Neural crest cell (in vitro differentiated cells): Measurements from ENCODE around the gene ZNF274. TPM values are rescaled to one million over a fixed set of nuclear protein-coding genes. Genes with fewer than 3 reads are reported as not detected.

Source experiments
- DNase-seq: peaks from one replicate; pipeline ENCODE4 v3.0.0; 2021; ENCODE audit warnings: low read depth, mixed read lengths, low spot score
- H3K27ac Mint-ChIP-seq: one replicate; pipeline ENCODE4 v1.8.0; 2021; ENCODE audit warnings: mild to moderate bottlenecking, mixed read lengths; ENCODE audit not compliant: unreplicated experiment
- H3K27me3 Mint-ChIP-seq: 2 replicates; pipeline ENCODE4 v1.8.0; 2021; ENCODE audit warnings: low read depth, mild to moderate bottlenecking, mixed read lengths
- H3K36me3 Mint-ChIP-seq: 2 replicates; pipeline ENCODE4 v1.8.0; 2021; ENCODE audit warnings: low read depth, mild to moderate bottlenecking, mixed read lengths
- H3K4me1 Mint-ChIP-seq: 2 replicates; pipeline ENCODE4 v1.8.0; 2021; ENCODE audit warnings: mixed read lengths
- H3K4me3 Mint-ChIP-seq: one replicate; pipeline ENCODE4 v1.8.0; 2021; ENCODE audit warnings: mild to moderate bottlenecking, mixed read lengths
- H3K9me3 Mint-ChIP-seq: 2 replicates; pipeline ENCODE4 v1.8.0; 2021; ENCODE audit warnings: mixed read lengths
- total RNA-seq: library from RNA; stranded (reverse); gene quantifications from 2 replicates; pipeline ENCODE4 v1.2.1, GENCODE V29; 2021
- TF ChIP-seq, protein P1 (sequence below): fragments of 200-600 bp; sonication (generic); conservative IDR thresholded peaks from 2 replicates; pipeline ENCODE4 v1.5.0; 2021; ENCODE audit warnings: antibody characterized with exemption, mild to moderate bottlenecking

Gene ZNF274
- total RNA-seq, 1 donor from 2014 or later, result 26.8 TPM

- peaks cover 50% of the 10 kb centered on the region for H3K9me3 Mint-ChIP-seq
- H3K4me3 Mint-ChIP-seq, result no peak overlapping the region
- no peak for DNase-seq
- TF ChIP-seq, protein P1, sequence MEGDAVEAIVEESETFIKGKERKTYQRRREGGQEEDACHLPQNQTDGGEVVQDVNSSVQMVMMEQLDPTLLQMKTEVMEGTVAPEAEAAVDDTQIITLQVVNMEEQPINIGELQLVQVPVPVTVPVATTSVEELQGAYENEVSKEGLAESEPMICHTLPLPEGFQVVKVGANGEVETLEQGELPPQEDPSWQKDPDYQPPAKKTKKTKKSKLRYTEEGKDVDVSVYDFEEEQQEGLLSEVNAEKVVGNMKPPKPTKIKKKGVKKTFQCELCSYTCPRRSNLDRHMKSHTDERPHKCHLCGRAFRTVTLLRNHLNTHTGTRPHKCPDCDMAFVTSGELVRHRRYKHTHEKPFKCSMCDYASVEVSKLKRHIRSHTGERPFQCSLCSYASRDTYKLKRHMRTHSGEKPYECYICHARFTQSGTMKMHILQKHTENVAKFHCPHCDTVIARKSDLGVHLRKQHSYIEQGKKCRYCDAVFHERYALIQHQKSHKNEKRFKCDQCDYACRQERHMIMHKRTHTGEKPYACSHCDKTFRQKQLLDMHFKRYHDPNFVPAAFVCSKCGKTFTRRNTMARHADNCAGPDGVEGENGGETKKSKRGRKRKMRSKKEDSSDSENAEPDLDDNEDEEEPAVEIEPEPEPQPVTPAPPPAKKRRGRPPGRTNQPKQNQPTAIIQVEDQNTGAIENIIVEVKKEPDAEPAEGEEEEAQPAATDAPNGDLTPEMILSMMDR, result no peak
- no peak overlapping the region for H3K27ac Mint-ChIP-seq
- H3K27me3 Mint-ChIP-seq, result peaks cover 2% of the 10 kb centered on the region
- H3K4me1 Mint-ChIP-seq, result no peaks in the 10 kb centered on the region
- peaks cover 86% of the 10 kb centered on the region for H3K36me3 Mint-ChIP-seq
Observed at GRCh38 chr19:58203814-58204475, 21.1 kb downstream of the ZNF274 start.

DNA sequence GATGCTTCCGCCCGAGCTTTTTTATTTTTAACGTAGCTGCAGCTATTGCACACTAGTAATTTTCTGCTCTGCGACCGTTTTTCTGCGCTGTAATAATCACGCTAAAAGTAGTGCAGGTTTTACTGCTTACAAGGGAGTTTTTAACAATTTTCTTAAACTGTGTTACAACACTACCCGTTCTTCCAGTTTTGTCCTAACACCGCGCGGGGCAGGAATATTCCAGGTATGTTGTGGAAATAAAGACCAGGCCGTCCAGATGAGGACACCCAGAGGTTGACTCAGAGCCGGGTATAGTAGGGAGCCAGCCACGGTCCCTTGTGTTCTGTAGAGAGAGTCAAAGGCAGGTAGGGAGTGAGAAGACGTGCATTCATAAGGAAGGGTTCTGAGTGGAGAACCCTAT lies 21.7 kb downstream of the ZNF274 start:
- no peak overlapping the region for H3K4me3 Mint-ChIP-seq
- peaks cover 54% of the 10 kb centered on the region for H3K9me3 Mint-ChIP-seq
- H3K27me3 Mint-ChIP-seq, result peaks cover 2% of the 10 kb centered on the region
- H3K4me1 Mint-ChIP-seq, result no peaks in the 10 kb centered on the region
- peaks cover 89% of the 10 kb centered on the region for H3K36me3 Mint-ChIP-seq
- TF ChIP-seq, protein P1, result no peak
- DNase-seq, result no peak
- H3K27ac Mint-ChIP-seq, result no peak overlapping the region

DNA sequence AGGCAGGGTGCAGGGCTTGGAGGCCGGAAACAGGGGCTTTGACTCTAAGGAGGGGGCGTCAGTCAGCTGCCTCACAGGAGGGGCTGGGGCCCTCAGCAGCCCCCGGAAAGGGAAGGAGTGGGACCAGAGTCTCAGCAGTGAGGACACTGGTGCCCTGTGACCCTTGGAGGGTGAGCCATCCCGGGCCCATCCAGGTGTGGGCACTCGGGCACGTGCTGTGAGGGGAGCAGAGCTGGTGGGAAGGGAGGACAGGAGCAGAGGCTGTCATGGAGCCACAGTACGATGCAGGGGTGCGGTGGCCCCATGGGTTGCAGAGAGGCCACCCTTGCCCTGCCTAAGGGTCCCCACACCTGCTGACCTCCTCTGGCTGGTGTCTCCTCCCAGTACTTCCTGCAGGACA lies 26.7 kb downstream of the ZNF274 start:
- H3K36me3 Mint-ChIP-seq, result peaks cover 98% of the 10 kb centered on the region
- no peaks in the 10 kb centered on the region for H3K4me1 Mint-ChIP-seq
- H3K27me3 Mint-ChIP-seq, result no peaks in the 10 kb centered on the region
- H3K9me3 Mint-ChIP-seq, result peaks cover 54% of the 10 kb centered on the region
- DNase-seq, result no peak
- TF ChIP-seq, protein P1, result no peak
- H3K4me3 Mint-ChIP-seq, result no peak overlapping the region
- no peak overlapping the region for H3K27ac Mint-ChIP-seq

- no peaks in the 10 kb centered on the region for H3K4me1 Mint-ChIP-seq
- no peaks in the 10 kb centered on the region for H3K27me3 Mint-ChIP-seq
- DNase-seq, result no peak
- TF ChIP-seq, protein P1, result no peak
- H3K4me3 Mint-ChIP-seq, result no peak overlapping the region
- H3K9me3 Mint-ChIP-seq, result peaks cover 44% of the 10 kb centered on the region
- H3K27ac Mint-ChIP-seq, result no peak overlapping the region
- peaks cover 88% of the 10 kb centered on the region for H3K36me3 Mint-ChIP-seq
Observed at GRCh38 chr19:58212336-58213074, 29.6 kb downstream of the ZNF274 start.

GRCh38 chr19:58213075-58213369 lies 30.2 kb downstream of the ZNF274 start:
- H3K36me3 Mint-ChIP-seq, result peaks cover 87% of the 10 kb centered on the region
- DNase-seq, result no peak
- H3K4me1 Mint-ChIP-seq, result no peaks in the 10 kb centered on the region
- no peaks in the 10 kb centered on the region for H3K27me3 Mint-ChIP-seq
- H3K9me3 Mint-ChIP-seq, result peaks cover 42% of the 10 kb centered on the region
- H3K27ac Mint-ChIP-seq, result no peak overlapping the region
- H3K4me3 Mint-ChIP-seq, result no peak overlapping the region
- TF ChIP-seq, protein P1, result no peak
